Measurements from ENCODE around the gene STK38L.

Gene STK38L

DNA sequence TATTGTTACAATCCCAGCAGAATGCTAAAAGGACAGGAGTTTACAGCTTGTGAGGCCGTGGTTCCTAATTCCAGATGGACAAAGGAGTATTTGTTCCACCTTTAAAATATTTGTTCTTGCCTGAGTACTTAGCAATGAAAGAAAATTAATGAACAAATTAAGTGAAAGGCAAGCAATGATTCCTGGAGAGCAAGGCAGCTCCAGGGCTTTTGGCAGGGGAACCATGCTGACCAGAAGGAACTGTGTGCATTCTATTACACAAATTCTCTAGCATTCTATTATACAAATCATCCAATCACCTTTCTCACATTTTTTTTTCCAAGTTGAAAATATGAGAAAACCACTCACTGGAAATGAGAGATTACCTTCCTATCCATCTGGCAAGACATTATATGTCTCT lies 86.8 kb downstream of the STK38L start:
- no peak for DNase-seq

DNA sequence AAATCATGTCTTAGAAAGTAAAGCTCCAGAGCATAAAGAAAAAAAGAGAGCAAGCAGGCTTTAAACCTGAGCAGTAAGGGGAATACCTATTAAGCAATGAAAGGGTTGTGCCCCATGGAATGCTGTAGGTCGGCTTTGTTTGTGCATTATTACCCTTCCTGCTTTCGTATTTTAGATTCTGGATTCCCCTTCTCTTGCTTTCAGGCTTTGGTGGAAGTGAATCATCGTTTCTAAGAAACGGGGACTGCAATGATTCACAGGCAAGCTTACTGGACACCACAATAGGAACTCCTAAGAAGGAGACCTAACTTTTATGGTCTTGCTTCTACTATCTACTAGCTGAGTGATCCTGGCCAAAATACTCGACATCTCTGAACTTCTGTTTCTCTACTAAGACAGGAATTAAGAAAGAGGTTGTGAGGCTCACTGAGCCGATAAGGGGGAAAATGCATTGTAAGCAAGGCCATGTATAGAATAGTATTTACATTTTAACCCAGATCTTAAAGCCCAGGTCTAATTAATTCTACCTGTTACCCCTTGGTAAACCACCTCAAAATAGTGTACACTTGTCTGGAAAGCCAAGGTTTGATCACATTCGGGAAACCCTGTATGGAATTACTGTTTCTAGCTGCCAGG lies 87.3 kb downstream of the STK38L start:
- peak; percentile 87 for DNase-seq

DNA sequence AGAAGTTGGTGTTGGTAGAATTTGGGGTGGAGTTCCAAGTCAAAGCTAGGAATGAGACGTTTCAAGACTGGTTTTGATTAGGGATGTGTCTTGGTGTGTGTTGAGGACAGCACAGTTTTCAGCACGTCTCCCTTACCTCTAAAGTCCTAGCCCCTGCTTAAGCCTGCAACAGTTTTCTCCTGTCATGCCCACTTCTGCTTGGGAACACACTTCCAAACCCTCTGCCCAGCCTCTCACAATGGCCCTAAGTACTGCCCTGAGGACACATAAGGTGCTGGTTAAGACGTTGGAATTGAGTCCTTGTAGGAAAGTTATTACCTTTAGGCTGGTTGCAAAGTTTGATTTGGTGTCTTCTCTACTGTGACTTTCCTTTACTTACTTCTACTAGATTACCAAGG lies 87.8 kb downstream of the STK38L start:
- peak; percentile 13 for DNase-seq

DNA sequence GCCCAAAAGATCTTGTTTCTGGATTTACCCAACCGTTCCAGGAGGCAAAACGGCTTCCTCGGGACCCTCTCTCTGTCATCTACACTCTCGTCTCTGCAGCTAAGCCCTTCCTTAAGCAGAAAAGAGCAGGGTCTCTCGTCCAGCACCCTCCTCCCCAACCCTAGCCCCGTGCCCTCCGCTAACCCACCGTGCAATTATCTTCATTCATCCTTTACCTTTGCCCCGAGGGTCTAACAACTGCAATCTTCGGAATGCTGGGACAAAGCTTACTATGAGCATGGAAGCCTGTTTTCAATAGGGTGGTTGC lies 88.3 kb downstream of the STK38L start:
- no peak for DNase-seq

DNA sequence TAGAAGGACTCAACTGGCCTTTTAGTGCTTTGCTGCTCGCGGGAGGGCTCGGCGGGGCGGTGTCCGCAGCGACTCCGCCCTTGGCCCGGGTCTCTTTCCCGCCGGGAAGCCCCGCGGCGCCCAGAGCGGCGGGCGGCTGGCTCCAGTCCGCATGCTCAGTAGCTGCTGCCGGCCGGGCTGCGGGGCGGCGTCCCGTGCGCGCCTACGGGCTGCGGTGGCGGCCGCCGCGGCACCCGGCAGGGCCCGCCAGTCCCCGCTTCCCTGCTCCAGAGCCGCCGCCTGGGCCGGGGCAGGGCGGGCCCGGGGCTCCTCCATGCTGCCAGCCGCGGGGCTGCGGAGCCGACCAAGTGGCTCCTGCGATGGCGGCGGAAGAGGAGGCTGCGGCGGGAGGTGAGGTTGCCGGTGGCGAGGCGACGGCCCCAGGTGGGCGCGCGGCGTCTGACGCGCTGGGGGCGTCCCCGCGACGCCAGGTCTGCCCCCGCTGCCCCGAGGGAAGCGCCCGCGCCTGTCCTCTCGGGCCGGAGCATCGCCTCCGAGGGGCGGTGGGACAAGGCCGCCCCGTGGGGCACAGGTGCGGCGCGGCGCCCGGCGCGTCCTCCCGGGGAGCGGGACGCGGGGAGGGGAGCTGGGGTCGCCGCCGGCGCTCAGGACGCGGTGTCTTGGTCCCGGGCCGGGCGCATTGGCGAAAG lies 88.8 kb downstream of the STK38L start, which contains the start of gene BMAL2:
Gene BMAL2, plus strand, starts transcription at position 123 of the 689 bp plus-strand sequence. Its CDS starts 237 bp downstream, at position 360.
- peak; percentile 68 for DNase-seq

DNA sequence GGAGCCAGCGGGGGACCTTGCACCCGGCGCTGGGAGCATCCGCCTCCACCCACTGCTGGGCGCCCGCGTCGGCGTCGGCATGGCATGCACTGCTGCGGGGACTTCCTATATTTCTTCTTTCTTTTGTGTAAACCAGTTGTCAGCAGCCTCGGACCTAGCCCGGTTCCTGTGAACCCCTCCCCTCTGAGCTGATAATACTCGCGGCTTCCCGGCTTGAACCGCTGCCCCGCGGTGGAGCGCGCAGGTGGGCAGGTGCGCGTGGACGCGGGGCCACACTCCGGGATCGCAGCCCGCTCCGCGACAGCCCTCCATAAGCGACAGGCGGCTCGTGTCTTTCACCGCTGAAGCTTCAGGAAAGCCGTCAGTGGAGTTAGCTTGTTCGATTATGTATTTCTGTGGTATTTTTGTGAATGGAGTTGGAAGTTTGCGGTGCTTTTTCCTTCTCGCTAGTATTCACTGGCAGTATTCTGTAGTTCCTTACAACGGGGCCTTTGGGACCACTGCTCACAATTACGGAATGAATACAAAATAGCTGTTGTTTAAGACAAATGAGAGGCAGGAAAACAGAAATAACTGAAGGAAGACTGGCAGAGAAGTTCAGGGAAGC lies 89.4 kb downstream of the STK38L start:
- DNase-seq, result peak; percentile 63

DNA sequence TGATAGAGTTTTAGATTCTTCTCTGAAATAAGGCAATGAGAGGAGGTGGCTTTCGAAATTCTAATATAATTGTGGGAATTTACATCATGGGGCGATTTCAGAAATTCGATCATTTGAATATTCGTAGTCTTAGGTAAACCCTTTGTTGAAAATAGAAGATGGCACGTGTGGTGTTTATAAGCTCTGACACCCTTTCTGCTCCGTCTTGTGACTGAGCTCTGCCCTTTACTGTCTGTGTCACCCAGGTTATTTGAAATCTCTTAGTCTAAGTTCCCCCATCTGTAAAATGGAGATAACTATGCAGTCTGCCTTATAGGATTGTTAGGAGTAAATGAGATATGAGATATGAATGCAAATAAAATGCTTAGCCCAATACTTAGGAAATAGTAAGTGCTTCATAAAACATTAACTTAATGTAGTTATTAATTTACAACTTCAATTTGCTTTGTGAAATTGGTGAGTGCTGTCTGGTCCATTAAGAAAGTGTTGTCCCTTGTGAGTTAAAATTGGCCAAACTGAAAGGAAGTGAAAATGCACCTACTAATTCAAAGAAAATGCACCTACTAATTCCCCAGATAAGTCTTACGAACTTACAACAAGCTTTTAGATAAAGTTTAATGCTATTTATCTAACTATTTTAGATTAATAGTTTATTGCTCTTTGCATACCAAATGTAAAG lies 90.1 kb downstream of the STK38L start:
- no peak for DNase-seq

DNA sequence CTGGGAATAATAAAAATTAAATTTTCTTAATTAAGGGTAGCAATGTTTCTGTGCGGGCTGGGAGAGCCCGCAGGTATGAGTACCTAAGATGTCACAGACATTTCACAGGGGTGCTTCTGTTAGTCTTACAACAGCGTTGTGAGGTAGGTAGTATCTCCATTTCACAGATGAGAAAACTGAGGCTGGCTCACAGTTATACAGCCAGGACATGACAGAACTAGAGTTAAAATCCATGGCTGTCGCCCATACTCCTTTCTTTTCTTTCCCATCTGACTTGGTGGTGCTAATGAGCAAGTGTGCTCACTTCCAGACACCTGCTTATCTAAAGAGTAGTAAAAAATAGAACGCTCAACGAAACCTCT lies 90.6 kb downstream of the STK38L start:
- DNase-seq, result no peak

DNA sequence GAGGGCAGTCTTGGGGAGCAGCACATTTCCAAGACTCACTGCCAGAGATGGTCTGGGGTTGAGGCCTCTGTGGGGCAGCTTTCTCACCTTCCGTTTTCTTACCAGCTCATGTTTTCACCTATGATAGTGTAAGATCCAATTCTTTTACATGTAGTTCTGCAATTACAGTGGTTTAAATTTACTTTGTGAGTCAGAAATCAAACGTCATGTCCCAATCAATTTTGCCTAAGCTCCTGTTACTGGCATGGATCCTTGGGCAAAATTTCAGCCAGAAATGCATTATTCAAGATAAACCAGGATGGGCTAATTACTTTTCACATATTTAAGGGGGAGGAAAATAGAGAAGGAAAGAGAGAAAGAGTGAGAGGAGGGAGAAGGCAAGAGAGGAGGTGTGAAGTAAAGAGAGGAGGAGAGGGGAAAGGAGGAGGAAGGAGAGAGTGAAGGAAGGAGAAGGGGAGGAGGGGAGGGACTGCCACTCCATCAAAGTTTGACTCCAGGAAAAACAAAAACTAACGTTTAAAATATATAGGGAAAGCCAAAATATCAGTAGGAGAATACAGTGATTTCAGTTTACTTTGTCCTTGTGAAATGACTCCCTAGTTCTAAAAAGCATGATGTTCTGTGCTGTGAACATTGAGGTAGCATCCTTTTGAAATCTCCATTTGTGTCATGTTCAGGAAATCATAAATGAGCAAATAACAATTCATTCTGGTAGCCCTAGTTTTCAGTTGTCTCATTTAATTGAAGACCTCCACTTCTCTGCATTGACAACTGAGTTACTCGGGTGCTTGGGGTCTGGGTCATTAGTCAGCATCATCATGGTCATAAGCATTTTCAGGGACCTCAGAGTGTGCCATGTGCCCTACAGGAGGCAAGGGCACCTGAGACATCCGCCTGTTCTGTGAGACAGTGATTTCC lies 91.5 kb downstream of the STK38L start:
- DNase-seq, result peak; percentile 55

DNA sequence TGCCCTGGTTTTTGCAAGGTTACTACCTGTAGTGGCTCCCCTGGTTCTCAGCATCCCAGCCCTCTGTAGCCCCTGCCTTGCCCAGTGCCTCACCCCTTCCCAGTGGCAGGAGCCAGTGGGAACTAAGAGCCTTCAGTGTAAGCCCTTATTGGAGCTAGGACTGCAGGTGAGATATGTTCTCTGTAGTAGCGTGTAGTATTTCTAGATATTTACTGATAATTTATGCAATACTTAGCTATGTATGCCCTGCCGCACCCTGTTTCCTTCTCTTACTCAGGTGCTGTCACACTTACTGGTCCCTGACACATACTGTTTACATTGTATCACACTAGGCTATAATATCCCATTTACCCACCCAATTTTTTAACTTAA lies 92.2 kb downstream of the STK38L start:
- DNase-seq, result no peak

DNA sequence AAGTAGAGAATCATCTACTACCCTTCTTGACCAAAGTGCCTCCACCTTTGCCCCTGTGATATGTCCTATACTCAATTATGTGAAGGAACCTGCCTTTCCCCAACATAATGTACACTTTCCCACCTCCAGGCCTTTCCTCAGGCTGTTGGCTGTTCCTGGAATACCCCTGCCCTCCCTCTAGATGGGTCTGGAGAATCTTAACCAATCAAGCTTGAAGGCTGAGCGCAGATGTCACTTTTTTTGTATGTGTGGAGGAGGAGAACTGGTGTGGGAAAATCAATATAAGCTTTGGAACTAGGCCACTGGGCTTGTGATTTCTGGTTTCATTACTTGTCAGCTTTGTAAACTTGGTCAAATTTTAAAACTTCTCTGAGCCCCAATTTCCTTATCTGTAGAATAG lies 93.3 kb downstream of the STK38L start:
- no peak for DNase-seq

DNA sequence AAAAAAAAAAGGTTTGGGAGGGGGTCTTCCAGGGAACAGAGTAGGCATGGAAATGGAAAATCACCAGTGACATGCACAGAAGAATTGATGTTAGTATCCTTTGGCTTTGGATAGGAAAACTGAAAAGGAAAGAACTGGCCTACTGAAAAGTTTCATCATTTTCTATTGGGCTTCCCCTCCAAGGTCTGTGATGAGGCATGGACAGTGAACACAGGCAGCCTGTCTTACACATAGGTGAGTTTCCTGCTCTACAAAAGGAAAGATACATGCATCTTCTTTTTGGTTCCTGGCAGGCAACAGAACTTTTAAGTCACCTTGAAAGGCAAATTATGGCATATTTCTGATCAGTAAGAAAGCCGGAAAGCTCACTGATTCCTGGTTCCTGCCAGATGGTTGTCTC lies 94.4 kb downstream of the STK38L start:
- no peak for DNase-seq

DNA sequence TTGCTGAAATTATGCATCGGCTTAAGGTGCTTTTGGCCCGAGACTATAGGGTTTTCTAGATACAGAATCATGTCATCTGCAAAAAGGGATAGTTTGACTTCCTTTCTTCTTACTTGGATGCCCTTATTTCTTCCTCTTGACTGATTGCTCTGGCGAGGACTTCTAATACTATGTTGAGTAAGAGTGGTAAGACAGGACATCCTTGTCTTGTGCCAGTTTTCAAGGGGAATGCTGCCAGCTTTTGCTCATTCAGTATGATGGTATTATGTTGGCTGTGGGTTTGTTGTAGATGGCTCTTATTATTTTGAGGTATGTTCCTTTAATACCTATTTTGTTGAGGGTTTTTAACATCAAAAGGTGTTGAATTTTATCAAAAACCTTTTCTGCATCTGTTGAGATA lies 96.9 kb downstream of the STK38L start:
- no peak for DNase-seq

DNA sequence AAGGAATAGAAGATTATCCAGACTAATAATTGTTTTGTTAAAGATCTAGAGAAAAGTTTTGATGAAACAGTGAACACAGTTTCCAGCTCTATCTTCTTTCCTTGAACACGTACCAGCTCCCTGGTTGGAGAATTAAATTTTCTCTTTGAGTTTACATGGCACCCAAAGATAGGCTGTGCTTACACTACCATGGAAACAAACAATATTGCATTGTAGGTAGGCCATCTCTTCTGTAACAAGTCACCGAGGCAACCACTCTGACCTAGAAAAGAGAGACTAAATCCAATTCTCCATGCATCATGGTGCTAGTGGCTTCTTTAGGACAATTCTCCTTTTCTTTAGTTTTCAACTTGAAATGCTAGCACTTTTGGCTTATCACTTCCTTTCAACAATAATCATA lies 98.5 kb downstream of the STK38L start:
- DNase-seq, result no peak

DNA sequence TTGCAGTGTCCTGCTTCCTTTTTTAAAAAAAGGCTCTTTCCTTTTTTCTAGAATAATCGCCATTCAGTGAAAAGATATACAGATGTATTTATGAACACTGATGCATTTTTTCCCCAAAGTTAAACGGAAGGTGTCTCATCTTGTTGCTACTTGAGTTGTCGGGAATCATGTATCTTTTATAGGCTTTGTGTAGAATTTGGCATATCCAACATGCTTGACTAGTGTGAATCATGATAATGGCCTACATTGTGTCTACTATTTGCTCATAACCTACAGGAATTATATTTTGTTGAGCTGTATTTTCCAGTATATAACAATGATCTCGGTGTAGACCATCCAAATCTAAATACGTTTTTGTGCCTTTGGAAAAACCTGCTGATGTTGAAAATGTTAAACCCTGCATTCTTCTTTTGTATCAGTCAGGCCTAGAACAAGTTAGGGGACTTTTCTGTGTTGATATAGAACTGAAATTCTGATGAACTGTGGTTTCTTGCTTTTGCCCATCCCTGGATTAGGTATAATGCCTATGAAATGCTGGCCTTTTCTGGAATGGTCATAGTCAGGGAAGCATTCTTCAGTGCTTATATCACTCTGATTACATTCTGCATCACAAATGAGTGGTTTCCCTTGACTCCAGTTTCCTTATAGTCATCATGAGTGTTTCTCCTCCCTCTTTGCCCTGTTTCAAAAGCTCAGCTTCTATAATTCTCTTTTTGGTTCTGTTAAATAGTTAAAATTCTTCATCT lies 99.3 kb downstream of the STK38L start:
- no peak for DNase-seq

DNA sequence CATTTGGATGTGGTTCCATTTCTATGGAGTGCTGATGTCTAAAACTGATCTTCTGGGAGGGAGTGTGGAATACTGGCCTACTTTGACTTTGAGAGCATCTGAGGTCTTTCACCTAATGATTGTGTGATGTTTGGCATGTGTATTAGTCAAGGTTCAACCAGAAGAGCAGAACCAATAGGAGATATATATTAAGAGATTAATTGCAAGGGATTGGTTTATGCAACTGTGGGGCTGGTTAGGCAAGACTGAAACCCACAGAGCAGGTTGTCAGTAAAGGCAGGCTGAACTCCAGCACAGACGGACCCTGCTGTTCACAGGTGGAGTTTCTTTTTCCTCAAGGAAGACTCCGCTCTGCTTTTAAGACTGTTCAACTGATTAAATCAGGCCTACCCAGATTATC lies 100.2 kb downstream of the STK38L start:
- DNase-seq, result no peak

DNA sequence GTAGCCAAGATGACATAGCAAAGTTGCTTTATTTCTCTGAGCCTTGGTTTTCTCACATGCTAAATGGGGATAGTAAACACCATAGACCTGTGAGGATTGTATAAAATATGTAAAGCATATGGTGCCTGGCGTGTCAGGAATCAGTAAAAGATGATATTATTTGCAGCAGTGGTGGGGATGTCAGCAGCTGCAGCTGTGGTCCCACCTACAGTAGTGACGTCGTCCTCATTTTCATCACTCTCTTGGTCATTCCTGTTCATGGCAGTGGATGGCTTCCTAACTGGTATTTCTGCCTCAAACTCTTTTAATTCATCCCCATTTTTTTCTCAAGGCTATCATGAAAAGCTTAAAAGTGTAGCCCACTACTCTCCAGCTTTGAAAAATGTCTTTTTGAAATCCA lies 100.7 kb downstream of the STK38L start:
- DNase-seq, result no peak

DNA sequence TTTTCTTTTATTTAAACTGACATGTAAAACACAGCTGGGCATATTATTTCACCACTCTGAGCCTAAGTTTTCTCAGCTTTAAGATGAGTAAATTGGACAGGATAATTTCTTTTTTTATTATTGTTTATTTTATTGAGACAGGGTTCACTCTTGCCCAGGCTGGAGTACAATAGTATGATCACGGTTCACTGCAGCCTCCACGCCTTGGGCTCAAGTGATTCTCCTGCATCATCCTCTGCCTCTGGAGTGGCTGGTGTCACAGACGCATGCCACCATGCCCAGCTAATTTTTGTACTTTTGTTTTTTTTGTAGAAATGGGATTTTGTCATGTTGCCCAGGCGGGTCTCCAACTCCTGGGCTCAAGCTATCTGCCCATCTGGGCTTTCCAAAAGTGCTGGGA lies 101.3 kb downstream of the STK38L start:
- no peak for DNase-seq

DNA sequence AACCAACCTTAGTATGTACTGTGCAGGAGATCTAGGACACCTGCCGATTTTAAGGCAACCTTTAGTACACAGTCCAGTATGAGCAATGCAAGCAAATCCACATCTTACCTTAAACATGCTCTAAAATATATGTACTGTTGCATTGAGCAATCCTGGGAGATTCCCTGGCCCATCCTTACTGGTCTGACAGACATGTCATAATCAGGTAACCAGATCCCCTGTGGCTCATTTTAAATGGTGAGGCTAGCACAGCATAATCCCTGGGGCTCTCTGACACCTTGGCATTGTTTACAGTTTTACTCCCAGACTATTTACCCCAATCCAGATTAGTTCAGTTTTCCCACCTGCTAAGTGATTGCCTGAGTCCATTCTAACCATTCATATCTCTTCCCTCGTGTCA lies 103.7 kb downstream of the STK38L start:
- no peak for DNase-seq

DNA sequence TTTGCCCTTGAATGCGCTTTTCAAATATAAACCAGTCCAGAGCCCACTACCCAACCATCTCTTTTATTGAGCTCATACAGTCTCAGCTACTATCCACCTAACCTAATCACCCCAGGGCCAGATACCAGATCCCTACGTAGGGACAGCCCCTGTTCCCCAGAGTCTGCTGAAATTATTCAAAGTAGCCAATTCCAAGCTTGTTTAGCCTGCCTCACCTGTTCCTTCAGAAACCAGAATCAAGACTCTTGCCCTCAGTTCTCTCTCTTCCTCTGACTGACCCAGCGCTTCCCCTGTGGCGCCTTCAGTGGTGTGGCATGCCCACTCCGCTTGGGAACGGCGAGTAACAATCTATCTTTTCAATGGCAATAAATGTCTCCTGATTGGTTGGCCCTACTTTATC lies 107.4 kb downstream of the STK38L start:
- DNase-seq, result no peak

DNA sequence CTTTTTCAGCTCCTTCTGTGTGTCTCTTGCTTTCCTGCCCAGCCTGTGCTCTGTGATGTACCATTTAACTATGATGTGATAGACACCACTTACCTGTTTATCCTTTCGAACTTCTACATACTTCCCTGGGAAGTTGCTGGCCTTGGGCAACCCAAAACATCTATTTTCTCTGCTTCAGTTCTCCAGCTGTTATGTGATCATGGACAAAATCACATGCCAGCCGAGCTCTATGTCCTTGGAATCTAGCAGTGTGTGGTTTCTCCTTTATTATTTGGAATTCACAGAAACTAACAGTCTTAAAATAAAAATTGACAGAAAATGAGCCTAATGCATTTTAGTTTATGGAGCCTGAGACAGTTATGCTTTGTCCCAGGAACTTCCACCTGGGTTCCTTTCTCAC lies 111.4 kb downstream of the STK38L start:
- no peak for DNase-seq

DNA sequence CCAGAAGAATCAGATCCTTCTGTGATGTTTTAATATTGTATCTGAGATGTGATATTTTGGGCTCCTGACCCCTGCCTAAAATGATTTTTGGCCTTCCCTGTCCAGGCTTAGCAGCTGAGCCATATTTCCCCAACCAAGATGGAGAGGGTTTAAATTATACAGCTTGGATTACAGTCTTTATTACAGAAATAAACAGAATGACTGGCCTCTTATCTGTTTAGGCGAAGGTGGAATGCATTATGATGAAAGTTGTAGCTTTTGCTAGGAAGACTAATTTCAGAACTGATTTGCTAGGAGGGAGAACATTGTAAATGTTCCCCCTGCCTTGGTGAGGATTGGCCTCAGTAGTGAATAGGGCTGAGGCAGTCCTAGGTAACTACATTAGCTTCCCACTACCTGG lies 111.9 kb downstream of the STK38L start:
- DNase-seq, result no peak
